CD4-positive, CD25-positive, alpha-beta regulatory T cell (primary cell): Measurements from ENCODE around the gene MRFAP1L1. TPM values are rescaled to one million over a fixed set of nuclear protein-coding genes. Genes with fewer than 3 reads are reported as not detected.

Experiments used
- ATAC-seq, 2 donors: fragments of 150-1000 bp; cut with Tn5 transposase; one replicate each; pipeline ENCODE4 v1.10.0; 2021; ENCODE audit warnings: low read depth in 2 of 2, moderate number of reproducible peaks in 2 of 2, moderate library complexity in 1 of 2
- DNase-seq, 3 donors: peaks; one replicate each; pipeline versions ENCODE4 v3.0.0 to v3.0.0-alpha.2; 2012 to 2022; ENCODE audit warnings: mixed read lengths in 1 of 3
- H3K27ac ChIP-seq: one replicate; pipeline ENCODE4 v1.7.0; 2013; ENCODE audit warnings: mild to moderate bottlenecking, low read length; ENCODE audit not compliant: insufficient read depth, poor library complexity, severe bottlenecking
- H3K27me3 ChIP-seq: one replicate; pipeline ENCODE4 v1.7.0; 2013; ENCODE audit warnings: low read length; ENCODE audit not compliant: control insufficient read depth, insufficient read depth
- H3K36me3 ChIP-seq: one replicate; pipeline ENCODE4 v1.7.0; 2013; ENCODE audit warnings: mild to moderate bottlenecking, low read length, moderate library complexity; ENCODE audit not compliant: control insufficient read depth, insufficient read depth
- H3K4me1 ChIP-seq: 2 replicates; pipeline ENCODE4 v1.7.0; 2013; ENCODE audit warnings: mild to moderate bottlenecking, low read length; ENCODE audit not compliant: insufficient read depth, control insufficient read depth, poor library complexity, severe bottlenecking
- H3K4me3 ChIP-seq: one replicate; pipeline ENCODE4 v1.7.0; 2013; ENCODE audit warnings: low read depth, mild to moderate bottlenecking, low read length, moderate library complexity
- H3K9me3 ChIP-seq, 2 experiments: 1 replicate in 1 of 2; 2 replicates in 1 of 2; pipeline ENCODE4 v1.7.0; 2013; ENCODE audit warnings: low read length in 2 of 2, mild to moderate bottlenecking in 1 of 2, moderate library complexity in 1 of 2; ENCODE audit not compliant: control insufficient read depth in 2 of 2
- H3K27ac Mint-ChIP-seq, 3 donors: one replicate each; pipeline ENCODE4 v1.8.0; 2020 to 2022; ENCODE audit warnings: mild to moderate bottlenecking in 3 of 3, mixed read lengths in 3 of 3, moderate library complexity in 2 of 3
- H3K27me3 Mint-ChIP-seq: one replicate; pipeline ENCODE4 v1.8.0; 2022; ENCODE audit warnings: mild to moderate bottlenecking, mixed read lengths
- H3K36me3 Mint-ChIP-seq: one replicate; pipeline ENCODE4 v1.8.0; 2020; ENCODE audit warnings: mixed read lengths
- H3K4me1 Mint-ChIP-seq, 4 donors: one replicate each; pipeline ENCODE4 v1.8.0; 2020 to 2022; ENCODE audit warnings: mixed read lengths in 4 of 4, mild to moderate bottlenecking in 1 of 4
- H3K4me3 Mint-ChIP-seq, 4 donors: one replicate each; pipeline ENCODE4 v1.8.0; 2020 to 2022; ENCODE audit warnings: mild to moderate bottlenecking in 4 of 4, mixed read lengths in 4 of 4, moderate library complexity in 3 of 4
- H3K9me3 Mint-ChIP-seq, 7 donors: one replicate each; pipeline ENCODE4 v1.8.0; 2020 to 2022; ENCODE audit warnings: mixed read lengths in 7 of 7, mild to moderate bottlenecking in 3 of 7, moderate library complexity in 2 of 7
- polyA plus RNA-seq, 4 donors: library from polyadenylated mRNA; unstranded; fragments of 300-500 nt; fragmentation: Illumina TruSeq; gene quantifications; one replicate each; pipeline ENCODE4 v1.2.3, GENCODE V29; 2021
- total RNA-seq: library from RNA; stranded (reverse); gene quantifications from one replicate; pipeline ENCODE4 v1.2.3, GENCODE V29; 2022

Gene MRFAP1L1
- total and polyA plus RNA-seq, 5 donors from 2014 or later = 32.6 to 156 (median 148) TPM

DNA sequence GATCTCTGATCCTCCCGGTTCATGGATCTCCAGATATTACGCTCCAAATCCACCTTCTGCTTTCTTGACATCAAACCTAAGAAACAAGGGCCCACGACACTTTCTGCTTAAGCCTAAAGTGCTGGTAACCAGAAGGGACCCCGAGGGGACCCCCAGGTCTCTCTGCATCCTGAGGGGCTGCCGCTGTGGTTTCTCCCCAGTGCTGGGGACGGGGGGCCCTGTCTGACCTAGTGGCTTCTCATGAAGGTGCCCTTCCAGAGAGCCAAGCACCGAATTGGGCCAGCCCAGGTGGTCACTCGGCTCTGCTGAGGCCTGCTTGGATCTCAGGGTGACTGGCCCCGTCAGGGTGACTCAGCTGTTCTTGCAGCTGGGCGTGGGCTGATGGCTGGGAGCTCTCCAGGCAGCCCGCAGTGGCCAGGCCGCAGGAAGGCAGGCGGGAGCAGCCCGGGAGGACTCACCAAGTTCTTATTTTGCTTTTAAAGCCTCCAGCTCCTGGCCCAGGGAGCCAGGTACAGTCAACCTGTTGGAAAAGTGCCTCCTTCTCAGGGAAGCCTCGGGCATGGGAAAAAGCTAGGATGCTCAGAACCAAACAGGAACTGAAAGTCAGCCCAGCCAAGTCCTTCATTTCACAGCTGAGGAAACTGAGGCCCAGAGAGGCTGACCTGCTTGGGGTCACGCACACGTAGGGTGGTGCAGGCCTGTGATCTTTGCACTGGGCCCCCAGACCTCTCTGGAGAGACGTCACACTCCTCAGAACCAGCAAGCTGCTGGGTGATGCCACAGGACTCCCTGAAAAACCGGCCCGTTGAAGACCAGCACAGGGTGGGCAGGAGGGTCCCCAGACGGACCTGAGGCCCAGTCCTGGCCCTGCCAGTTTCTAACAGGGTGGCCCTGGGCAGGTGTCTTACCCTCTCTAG, 23.0 kb upstream of the MRFAP1L1 start:
- Histone ChIP-seq H3K27me3 (no peaks in the 10 kb centered on the region), H3K4me3 (no peak overlapping the region), H3K4me1 (peaks cover 7% of the 10 kb centered on the region), H3K9me3 (no peaks in the 10 kb centered on the region), H3K36me3 (no peaks in the 10 kb centered on the region), H3K27ac (no peak overlapping the region)
- no peak for DNase-seq
- peaks cover 7% of the 10 kb centered on the region for H3K27me3 Mint-ChIP-seq
- no peak for ATAC-seq
- H3K9me3 Mint-ChIP-seq = no peaks in the 10 kb centered on the region
- no peaks in the 10 kb centered on the region for H3K36me3 Mint-ChIP-seq
- H3K4me3 Mint-ChIP-seq = no peak overlapping the region
- H3K4me1 Mint-ChIP-seq = peaks cover 0 to 25% (median 6%) of the 10 kb centered on the region in 4 donors
- no peak overlapping the region for H3K27ac Mint-ChIP-seq

DNA sequence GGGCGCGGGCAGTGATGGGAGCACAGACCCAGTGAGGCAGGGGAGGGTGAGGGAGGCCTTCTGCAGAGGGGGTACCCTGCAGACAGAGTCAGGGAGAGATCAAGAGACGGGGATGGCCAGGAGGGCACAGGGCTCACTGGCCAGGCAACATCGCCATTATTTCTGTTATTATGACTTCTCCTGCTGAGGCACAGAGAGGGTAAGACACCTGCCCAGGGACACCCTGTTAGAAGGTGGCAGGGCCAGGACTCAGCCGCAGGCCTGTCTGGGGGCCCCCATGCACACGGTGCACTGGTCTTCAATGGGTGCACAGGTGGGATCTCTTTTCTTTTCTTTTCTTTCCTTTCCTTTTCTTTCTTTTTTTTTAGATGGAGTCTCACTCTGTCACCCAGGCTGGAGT, 22.1 kb upstream of the MRFAP1L1 start:
- Mint-ChIP-seq H3K27ac (no peak overlapping the region), H3K4me3 (no peak overlapping the region), H3K27me3 (peaks cover 5% of the 10 kb centered on the region), H3K4me1 (peaks cover 0 to 25% (median 7%) of the 10 kb centered on the region in 4 donors), H3K9me3 (no peaks in the 10 kb centered on the region), H3K36me3 (no peaks in the 10 kb centered on the region)
- Histone ChIP-seq H3K9me3 (no peaks in the 10 kb centered on the region), H3K4me1 (peaks cover 7% of the 10 kb centered on the region), H3K36me3 (no peaks in the 10 kb centered on the region), H3K27me3 (no peaks in the 10 kb centered on the region), H3K27ac (no peak overlapping the region), H3K4me3 (no peak overlapping the region)
- ATAC-seq = no peak
- DNase-seq = no peak

DNA sequence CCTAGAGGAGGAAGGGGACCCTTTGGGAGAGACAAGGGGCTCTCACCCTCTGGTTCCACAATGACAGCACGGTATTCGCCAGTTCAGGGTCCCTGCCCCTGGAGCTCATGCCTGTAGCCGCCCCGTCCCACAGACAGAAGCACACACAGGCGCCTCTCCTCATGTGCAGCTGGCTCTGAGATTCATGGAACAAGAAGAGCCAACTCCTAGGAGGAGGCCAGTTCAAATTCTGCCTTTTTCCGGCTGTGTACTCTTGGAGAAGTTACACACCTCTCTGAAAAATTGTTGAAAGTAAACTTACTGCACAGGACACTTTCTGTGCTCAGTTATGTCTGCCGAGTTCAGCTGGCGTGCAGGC, 21.6 kb upstream of the MRFAP1L1 start:
- H3K4me3 Mint-ChIP-seq = no peak overlapping the region
- Histone ChIP-seq H3K9me3 (no peaks in the 10 kb centered on the region), H3K36me3 (no peaks in the 10 kb centered on the region), H3K27me3 (no peaks in the 10 kb centered on the region), H3K27ac (no peak overlapping the region), H3K4me1 (peaks cover 7% of the 10 kb centered on the region), H3K4me3 (no peak overlapping the region)
- H3K27ac Mint-ChIP-seq = no peak overlapping the region
- no peaks in the 10 kb centered on the region for H3K36me3 Mint-ChIP-seq
- ATAC-seq (no peak), DNase-seq (no peak)
- H3K4me1 Mint-ChIP-seq = peaks cover 0 to 25% (median 7%) of the 10 kb centered on the region in 4 donors
- H3K27me3 Mint-ChIP-seq = peaks cover 5% of the 10 kb centered on the region
- no peaks in the 10 kb centered on the region for H3K9me3 Mint-ChIP-seq

DNA sequence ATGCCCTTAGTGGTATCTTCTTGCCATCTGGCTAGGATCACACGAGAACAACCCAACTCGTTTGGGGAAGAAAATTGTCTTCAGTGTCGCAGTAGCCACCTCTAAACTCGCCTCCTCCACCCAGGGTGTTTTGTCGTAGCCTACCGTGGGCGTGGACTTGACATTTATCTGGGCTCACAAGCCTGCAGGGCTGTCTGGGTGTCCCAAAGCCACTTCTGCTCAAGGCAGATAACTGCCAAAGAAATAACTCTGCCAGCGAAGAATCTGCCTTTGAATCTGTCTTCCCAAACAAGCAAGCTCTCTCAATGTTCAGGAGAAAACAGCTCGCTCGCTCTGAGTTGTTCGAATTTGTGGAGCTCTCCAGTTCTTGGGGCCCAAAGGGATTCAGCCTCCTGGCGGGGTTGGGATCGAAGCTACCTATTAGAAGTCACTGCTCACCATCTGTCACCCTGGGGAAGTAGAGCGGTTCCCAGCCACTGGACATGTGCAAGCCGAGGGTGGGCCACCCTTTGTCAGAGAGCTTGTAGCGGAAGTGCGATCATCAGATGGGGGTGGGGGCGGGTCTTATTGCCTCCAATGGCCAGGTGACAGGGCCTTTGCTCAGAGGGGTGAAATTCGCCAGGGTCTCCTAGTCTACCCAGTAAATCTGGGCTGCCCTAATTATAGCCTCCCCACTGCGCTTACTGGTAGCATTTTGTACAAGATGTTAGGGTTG, 21.1 kb upstream of the MRFAP1L1 start:
- no peaks in the 10 kb centered on the region for H3K9me3 Mint-ChIP-seq
- peak overlapping the region in 2 of 4 donors; percentile 43 to 66 for H3K4me3 Mint-ChIP-seq
- no peaks in the 10 kb centered on the region for H3K36me3 Mint-ChIP-seq
- peaks cover 5% of the 10 kb centered on the region for H3K27me3 Mint-ChIP-seq
- peak in 1 of 3 donors; percentile 41 for DNase-seq
- H3K4me1 Mint-ChIP-seq = peaks cover 0 to 25% (median 7%) of the 10 kb centered on the region in 4 donors
- Histone ChIP-seq H3K36me3 (no peaks in the 10 kb centered on the region), H3K9me3 (no peaks in the 10 kb centered on the region), H3K4me3 (peak overlapping the region; percentile 26), H3K27me3 (no peaks in the 10 kb centered on the region), H3K27ac (no peak overlapping the region), H3K4me1 (peaks cover 7% of the 10 kb centered on the region)
- ATAC-seq = no peak
- H3K27ac Mint-ChIP-seq = peak overlapping the region in 2 of 3 donors; percentile 60 to 67

DNA sequence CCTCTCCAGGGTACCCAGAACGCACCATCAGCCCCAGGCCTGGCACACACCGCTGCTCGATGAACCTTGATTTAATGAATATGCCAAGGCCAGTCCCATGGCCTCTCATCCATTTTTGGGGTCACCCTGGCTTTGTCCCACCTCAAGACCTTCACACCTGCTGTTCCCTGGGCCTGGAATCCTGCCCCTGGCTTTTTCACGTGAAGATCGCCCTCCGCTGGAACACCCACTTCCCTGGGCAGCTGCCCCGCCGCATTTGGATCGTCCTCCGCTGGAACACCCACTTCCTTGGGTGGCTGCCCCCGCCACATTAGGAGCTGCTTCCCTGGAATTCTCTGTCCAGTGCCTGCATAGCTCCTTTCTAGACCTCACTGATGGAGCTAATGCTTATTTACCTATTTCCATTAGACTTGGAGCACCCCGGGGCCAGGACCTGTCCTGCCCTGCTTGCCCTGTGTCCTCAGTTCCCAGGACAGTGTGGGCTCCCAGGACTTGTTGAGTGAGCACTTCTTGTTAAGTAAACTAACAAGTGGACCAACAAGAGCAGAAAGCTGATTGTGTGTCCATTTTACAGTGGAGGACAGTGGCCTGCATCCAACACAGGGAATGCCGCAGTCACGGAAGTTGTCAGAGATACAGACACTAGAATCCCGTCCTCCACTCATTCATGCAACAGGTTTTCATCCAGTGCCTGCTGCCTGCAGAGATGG, 18.8 kb upstream of the MRFAP1L1 start:
- no peaks in the 10 kb centered on the region for H3K9me3 ChIP-seq
- H3K27me3 ChIP-seq = no peaks in the 10 kb centered on the region
- no peaks in the 10 kb centered on the region for H3K9me3 Mint-ChIP-seq
- H3K36me3 Mint-ChIP-seq = no peaks in the 10 kb centered on the region
- ATAC-seq (no peak), DNase-seq (no peak)
- no peak overlapping the region for H3K27ac ChIP-seq
- no peak overlapping the region for H3K4me3 ChIP-seq
- H3K27me3 Mint-ChIP-seq = no peaks in the 10 kb centered on the region
- peaks cover 7% of the 10 kb centered on the region for H3K4me1 ChIP-seq
- peak overlapping the region in 2 of 3 donors; percentile 5 to 47 for H3K27ac Mint-ChIP-seq
- peaks cover 0 to 25% (median 7%) of the 10 kb centered on the region in 4 donors for H3K4me1 Mint-ChIP-seq
- peak overlapping the region in 1 of 4 donors; percentile 19 for H3K4me3 Mint-ChIP-seq
- no peaks in the 10 kb centered on the region for H3K36me3 ChIP-seq

DNA sequence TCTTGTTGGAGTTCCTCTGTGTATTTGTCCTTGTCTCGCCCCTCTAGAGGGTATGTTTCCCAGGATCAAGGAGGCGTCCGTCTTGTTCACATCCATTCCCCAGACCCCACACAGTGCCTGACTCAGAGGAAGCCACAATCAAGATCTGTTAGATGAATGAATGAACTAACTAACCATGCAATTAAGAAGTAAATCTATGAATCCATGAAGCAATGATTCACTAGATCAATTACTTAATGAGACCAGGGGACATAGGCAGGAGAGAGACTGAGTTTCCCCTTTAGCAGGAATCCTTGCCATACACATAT, 18.2 kb upstream of the MRFAP1L1 start:
- no peaks in the 10 kb centered on the region for H3K36me3 ChIP-seq
- ATAC-seq (no peak), DNase-seq (no peak)
- peaks cover 7% of the 10 kb centered on the region for H3K4me1 ChIP-seq
- Mint-ChIP-seq H3K27ac (peak overlapping the region in 2 of 3 donors; percentile 47 to 69), H3K4me3 (peak overlapping the region in 1 of 4 donors; percentile 33), H3K27me3 (no peaks in the 10 kb centered on the region), H3K36me3 (no peaks in the 10 kb centered on the region), H3K4me1 (peaks cover 0 to 25% (median 7%) of the 10 kb centered on the region in 4 donors), H3K9me3 (no peaks in the 10 kb centered on the region)
- H3K27ac ChIP-seq = no peak overlapping the region
- H3K27me3 ChIP-seq = no peaks in the 10 kb centered on the region
- no peaks in the 10 kb centered on the region for H3K9me3 ChIP-seq
- no peak overlapping the region for H3K4me3 ChIP-seq

DNA sequence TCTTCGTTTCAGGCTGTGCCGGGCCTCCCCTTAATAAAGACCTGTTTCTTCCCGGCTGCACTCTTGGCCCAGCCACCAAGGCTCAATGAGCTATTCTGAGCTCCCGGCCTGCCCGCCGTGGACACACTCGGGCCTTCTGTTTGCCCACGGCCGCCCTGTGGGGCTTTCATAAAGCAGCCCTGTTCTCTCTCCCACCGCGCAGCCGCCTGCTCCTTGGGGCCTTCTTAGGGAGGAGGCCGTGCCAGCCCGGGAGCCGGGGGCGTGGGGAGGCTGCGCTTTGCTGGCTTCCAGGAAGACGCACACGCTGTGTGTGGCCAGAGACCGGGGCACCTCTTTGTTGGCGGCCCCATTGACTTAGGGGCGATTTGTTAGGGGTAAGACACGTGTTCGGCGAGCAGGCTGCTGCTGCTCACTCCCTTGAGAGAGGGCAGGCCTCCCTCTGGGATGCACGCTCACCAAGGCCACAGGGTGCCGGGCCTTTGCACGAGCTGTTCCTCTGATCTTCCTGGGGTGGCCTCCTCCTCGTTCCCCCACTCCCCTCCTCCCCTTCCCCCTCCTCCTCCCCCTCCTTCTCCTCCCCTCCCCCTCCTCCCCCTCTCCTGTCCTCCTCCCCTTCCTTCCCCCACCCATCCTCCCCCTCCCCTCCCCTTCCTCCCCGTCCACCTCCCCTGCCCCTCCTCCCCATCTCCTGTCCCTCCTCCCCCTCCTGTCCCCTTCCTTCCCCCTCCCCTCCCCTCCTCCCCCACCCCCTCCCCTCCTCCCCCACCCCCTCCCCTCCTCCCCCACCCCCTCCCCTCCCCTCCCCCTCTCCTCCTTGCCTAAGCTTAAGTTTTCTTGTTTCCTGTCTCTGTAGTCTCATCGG, 17.6 kb upstream of the MRFAP1L1 start:
- Histone ChIP-seq H3K27me3 (no peaks in the 10 kb centered on the region), H3K36me3 (no peaks in the 10 kb centered on the region), H3K4me3 (no peak overlapping the region), H3K4me1 (peaks cover 7% of the 10 kb centered on the region), H3K9me3 (no peaks in the 10 kb centered on the region), H3K27ac (no peak overlapping the region)
- H3K27me3 Mint-ChIP-seq = no peaks in the 10 kb centered on the region
- H3K4me1 Mint-ChIP-seq = peaks cover 0 to 27% (median 7%) of the 10 kb centered on the region in 4 donors
- DNase-seq (no peak), ATAC-seq (no peak)
- peak overlapping the region in 2 of 3 donors; percentile 47 to 69 for H3K27ac Mint-ChIP-seq
- H3K4me3 Mint-ChIP-seq = peak overlapping the region in 1 of 4 donors; percentile 33
- H3K9me3 Mint-ChIP-seq = no peaks in the 10 kb centered on the region
- no peaks in the 10 kb centered on the region for H3K36me3 Mint-ChIP-seq
